OCI-LY1 (cell line): ENCODE results near the gene SPINK9.

ENCODE experiments used
- CTCF ChIP-seq: fragments of 200-600 bp; sonication (generic), shearing (Covaris generic); IDR thresholded peaks from 2 replicates; pipeline ENCODE4 v1.5.1; 2017; ENCODE audit warnings: mild to moderate bottlenecking, antibody characterized with exemption, low read length, moderate library complexity, mixed read lengths
- EZH2 ChIP-seq: fragments of 200-600 bp; sonication (generic), shearing (Covaris generic); IDR thresholded peaks from 2 replicates; pipeline ENCODE4 v1.8.0; 2017; ENCODE audit warnings: borderline replicate concordance, mixed run types, mild to moderate bottlenecking, antibody characterized with exemption, low read length, moderate library complexity, mixed read lengths

DNA sequence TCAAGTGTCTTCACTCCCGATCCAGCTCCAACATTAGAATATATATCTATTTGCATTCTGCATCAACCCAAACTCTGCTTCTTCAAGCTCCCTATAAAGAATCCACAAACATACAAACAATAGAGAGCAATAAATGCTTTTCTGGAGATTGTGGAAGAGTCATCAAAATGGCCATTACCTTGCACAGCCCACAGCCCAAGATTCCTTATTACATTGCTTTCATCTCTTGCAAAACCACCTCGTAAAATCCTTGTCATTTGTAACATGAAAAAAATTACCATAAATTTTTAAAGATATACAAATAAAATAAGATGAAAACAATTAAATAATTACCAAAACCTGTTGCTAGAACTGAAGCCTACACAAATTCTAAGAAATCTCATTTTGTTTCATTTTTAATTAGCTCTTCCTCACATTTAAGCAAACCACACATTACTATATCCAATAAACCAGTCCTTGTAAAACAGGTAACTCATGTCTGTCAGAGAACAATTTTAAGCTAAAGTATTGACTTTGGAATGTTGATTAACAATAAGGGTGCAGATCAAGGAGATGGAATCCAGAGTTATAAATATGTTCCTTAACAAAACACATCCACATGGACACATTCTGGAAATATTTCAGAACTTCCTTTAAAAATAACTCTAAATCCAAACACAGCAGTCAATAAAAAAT, 7.1 kb downstream of the SPINK9 start:
- TF ChIP-seq EZH2, result no peak
- TF ChIP-seq CTCF, result no peak
